NCI-H146 (cell line): Measurements from ENCODE around the gene PIGU.
"Not testable (repeated sequence)": the region's sequence is repeated elsewhere in the genome, so short reads cannot be mapped to it uniquely, and the experiment has no call there.

Experiments used
- DNase-seq: peaks from one replicate; lab custom pipeline; 2025; lab: John Stamatoyannopoulos, UW

The PIGU gene

GRCh38 chr20:34676642-34677373 lies at the start of gene PIGU:
PIGU (minus strand) TSS chr20:34677092; CDS start chr20:34677085, 7 bp downstream.
- DNase-seq: peak; percentile 98

- DNase-seq: no peak
Observed at GRCh38 chr20:34724172-34724571, 47.3 kb upstream of the PIGU start.

GRCh38 chr20:34722560-34722959 lies 45.7 kb upstream of the PIGU start:
- not testable (repeated sequence) for DNase-seq

- peak; percentile 46 for DNase-seq
Observed at GRCh38 chr20:34720266-34720665, 43.4 kb upstream of the PIGU start.

- DNase-seq: not testable (repeated sequence)
Observed at GRCh38 chr20:34719242-34720017, 42.5 kb upstream of the PIGU start.

- DNase-seq: no peak
Observed at GRCh38 chr20:34717230-34718095, 40.6 kb upstream of the PIGU start.

GRCh38 chr20:34716921-34717229 lies 40.0 kb upstream of the PIGU start:
- DNase-seq: no peak

GRCh38 chr20:34715384-34715783 lies 38.5 kb upstream of the PIGU start:
- DNase-seq: no peak

GRCh38 chr20:34713944-34714515 lies 37.1 kb upstream of the PIGU start:
- not testable (repeated sequence) for DNase-seq

GRCh38 chr20:34713194-34713943 lies 36.5 kb upstream of the PIGU start:
- DNase-seq: no peak

- no peak for DNase-seq
Observed at GRCh38 chr20:34712525-34713192, 35.8 kb upstream of the PIGU start.

- no peak for DNase-seq
Observed at GRCh38 chr20:34711813-34712430, 35.0 kb upstream of the PIGU start.

GRCh38 chr20:34710861-34711574 lies 34.1 kb upstream of the PIGU start:
- DNase-seq: no peak

GRCh38 chr20:34710568-34710839 lies 33.6 kb upstream of the PIGU start:
- no peak for DNase-seq

GRCh38 chr20:34709831-34710567 lies 33.1 kb upstream of the PIGU start:
- peak; percentile 88 for DNase-seq

GRCh38 chr20:34709044-34709830 lies 32.3 kb upstream of the PIGU start:
- peak; percentile 90 for DNase-seq

GRCh38 chr20:34708621-34709043 lies 31.7 kb upstream of the PIGU start:
- DNase-seq: peak; percentile 56
